ENCODE results near the gene PLA2R1.

Gene PLA2R1

DNA sequence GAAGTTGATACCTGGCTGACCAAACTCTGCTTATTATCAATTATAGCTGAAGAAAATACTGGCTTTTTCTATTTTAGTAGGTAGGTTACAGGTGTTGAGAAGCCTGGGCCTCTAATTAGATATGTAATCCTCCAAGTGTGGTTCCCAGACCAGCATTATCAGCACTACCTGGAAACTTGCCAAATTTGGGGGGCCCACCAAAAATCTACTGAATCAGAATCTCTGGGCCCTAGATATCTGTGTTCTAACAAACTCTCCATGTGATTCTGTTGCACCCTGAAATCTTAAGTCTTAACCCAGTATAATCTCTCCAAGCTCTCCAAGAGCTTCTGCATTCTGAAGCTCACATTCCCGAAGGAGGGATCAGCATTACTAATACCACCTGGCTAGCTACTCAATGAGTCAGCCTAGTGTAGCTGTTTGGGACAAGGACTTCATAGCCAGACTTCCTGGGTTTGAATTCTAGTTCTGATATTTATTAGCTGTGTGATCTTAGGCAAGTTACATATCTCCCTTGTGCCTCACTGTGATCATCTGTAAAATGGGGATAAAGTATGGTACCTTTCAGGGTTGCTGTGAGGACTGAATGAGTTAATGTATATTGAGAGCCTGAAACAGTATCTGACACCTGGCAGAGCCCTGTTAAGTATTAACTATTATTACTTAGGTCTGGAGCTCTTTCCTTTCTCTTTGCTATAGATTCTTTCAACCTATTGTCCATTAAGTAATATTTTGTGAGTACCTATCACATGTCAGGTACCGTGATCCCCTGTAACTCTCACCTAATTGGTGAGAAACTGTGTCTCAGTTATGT, 170.3 kb downstream of the PLA2R1 start:
- no peak overlapping the region for H3K4me3 ChIP-seq (replicated peaks in 1 of 2; ENCODE audit: low read depth in 2 of 2, low read length in 2 of 2)
- DNase-seq (ENCODE audit: low read depth in 2 of 2), result peak; percentile 28 to 83
- TF ChIP-seq, protein P1, sequence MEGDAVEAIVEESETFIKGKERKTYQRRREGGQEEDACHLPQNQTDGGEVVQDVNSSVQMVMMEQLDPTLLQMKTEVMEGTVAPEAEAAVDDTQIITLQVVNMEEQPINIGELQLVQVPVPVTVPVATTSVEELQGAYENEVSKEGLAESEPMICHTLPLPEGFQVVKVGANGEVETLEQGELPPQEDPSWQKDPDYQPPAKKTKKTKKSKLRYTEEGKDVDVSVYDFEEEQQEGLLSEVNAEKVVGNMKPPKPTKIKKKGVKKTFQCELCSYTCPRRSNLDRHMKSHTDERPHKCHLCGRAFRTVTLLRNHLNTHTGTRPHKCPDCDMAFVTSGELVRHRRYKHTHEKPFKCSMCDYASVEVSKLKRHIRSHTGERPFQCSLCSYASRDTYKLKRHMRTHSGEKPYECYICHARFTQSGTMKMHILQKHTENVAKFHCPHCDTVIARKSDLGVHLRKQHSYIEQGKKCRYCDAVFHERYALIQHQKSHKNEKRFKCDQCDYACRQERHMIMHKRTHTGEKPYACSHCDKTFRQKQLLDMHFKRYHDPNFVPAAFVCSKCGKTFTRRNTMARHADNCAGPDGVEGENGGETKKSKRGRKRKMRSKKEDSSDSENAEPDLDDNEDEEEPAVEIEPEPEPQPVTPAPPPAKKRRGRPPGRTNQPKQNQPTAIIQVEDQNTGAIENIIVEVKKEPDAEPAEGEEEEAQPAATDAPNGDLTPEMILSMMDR (IDR thresholded peaks at IDR 0.05; ENCODE audit: low read depth, low read length), result no peak

- TF ChIP-seq, protein P1 (IDR thresholded peaks at IDR 0.05; ENCODE audit: low read depth, low read length), result no peak
- DNase-seq (ENCODE audit: low read depth in 2 of 2), result no peak
- no peak overlapping the region for H3K4me3 ChIP-seq (replicated peaks in 1 of 2; ENCODE audit: low read depth in 2 of 2, low read length in 2 of 2)
Measured at GRCh38 chr2:159891267-159891588, 171.2 kb downstream of the PLA2R1 start.

- TF ChIP-seq, protein P1 (IDR thresholded peaks at IDR 0.05; ENCODE audit: low read depth, low read length), result no peak
- no peak overlapping the region for H3K4me3 ChIP-seq (replicated peaks in 1 of 2; ENCODE audit: low read depth in 2 of 2, low read length in 2 of 2)
- DNase-seq (ENCODE audit: low read depth in 2 of 2), result no peak
Measured at GRCh38 chr2:159890551-159891266, 171.7 kb downstream of the PLA2R1 start.

GRCh38 chr2:159882130-159882745, 180.2 kb downstream of the PLA2R1 start:
- peak in 1 of 2 donors; percentile 11 for DNase-seq (ENCODE audit: low read depth in 2 of 2)
- TF ChIP-seq, protein P1 (IDR thresholded peaks at IDR 0.05; ENCODE audit: low read depth, low read length), result no peak
- no peak overlapping the region for H3K4me3 ChIP-seq (replicated peaks in 1 of 2; ENCODE audit: low read depth in 2 of 2, low read length in 2 of 2)

All from cardiac fibroblast (primary cell).